GOT3 (cell line): ENCODE measurements around the gene SLC5A5.

Experiments
- DNase-seq: peaks from one replicate; lab custom pipeline; 2025; ENCODE audit warnings: mixed read lengths; lab: John Stamatoyannopoulos, UW

The SLC5A5 gene

DNA sequence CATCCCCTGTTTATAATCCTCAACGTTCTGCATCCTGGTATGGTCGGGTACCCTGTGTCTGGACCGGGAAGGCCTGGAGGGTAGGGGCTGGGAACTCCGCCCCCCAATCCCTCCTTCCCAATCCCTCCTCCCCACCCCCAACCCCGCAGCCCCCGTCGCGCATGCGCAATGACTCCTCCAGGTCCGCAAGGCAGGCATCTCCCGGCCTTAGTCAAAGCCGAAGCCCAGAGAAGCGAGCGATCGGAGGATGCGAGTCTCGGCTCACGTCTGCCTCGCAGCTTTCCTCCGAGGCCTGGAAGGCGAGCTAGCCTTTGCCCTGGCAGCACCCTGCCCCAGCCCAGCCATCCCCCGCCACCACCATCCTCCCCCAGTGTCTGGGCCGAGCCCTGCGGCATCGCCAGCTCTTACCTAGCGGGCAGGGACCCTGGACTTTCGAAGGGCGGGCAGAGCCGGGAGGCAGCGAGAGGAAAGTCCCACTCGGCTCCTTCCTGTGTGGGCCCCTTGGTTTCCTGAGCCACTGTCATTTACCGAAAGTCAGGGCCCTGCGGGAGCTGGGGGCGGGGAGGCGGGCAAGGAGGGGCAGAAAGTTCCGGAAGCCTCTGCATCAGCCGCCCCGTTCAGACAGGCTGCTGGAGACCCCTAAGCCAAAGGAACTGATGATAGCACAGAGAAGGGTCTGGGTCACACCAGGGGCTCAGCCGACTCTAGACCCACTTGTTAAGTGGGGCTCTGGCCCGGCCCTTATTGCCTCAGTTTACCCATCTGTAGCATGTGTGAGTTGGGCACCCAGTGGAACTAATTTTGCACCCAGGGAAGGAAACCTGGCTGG, 24.0 kb upstream of the SLC5A5 start, which contains the start of gene JAK3:
TSS of gene JAK3 (minus strand) at position 445 of the 829 bp plus-strand sequence. CDS start 3,565 bp downstream, outside the sequence.
- no peak for DNase-seq

DNA sequence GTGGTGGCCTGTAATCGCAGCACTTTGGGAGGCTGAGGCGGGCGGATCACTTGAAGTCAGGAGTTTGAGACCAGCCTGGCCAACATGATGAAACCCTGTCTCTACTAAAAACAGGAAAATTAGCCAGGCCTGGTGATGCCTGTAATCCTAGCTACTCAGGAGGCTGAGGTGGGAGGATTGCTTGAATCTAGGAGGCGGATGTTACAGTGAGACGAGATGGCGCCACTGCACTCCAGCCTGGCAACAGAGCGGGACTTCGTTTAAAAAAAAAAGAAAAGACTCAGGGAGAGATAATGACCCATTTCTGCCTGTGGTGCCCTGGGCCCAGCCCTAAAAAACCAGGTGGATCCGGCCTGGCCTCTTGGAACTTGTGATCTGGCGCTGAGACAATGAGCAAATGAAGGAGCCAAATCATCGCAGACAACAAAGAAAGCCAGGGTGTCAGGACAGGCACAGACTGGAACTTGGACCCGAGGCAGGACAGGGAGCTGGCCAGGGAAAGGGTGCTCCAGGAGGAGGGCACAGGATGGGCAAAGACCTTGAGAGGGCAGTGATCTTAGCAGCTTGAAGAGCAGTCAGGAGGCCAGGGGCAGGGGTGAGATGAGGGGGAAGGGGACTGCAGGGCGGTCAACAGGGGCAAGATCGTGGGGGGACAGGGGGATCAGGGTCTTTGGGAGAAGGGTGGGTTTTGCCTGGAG, 23.0 kb upstream of the SLC5A5 start:
- DNase-seq = no peak

DNA sequence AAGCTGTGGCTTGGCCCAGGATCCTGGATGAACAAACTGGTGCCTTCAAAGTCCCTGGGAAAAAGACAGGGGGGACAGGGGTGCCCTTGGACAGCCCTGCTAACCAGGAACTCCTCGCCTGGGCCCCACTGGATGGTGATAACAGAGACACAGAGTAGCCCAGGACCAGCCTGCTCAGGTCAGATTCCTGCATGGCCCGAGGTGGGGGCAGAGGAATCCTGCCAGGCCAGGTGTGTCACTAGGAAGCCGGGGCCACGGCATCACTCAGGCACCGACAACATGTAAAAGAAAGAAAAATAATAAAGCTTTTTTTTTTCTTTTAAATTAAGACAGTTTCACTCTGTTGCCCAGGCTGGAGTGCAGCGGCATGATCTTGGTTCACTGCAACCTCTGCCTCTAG, 17.7 kb upstream of the SLC5A5 start:
- DNase-seq = no peak

DNA sequence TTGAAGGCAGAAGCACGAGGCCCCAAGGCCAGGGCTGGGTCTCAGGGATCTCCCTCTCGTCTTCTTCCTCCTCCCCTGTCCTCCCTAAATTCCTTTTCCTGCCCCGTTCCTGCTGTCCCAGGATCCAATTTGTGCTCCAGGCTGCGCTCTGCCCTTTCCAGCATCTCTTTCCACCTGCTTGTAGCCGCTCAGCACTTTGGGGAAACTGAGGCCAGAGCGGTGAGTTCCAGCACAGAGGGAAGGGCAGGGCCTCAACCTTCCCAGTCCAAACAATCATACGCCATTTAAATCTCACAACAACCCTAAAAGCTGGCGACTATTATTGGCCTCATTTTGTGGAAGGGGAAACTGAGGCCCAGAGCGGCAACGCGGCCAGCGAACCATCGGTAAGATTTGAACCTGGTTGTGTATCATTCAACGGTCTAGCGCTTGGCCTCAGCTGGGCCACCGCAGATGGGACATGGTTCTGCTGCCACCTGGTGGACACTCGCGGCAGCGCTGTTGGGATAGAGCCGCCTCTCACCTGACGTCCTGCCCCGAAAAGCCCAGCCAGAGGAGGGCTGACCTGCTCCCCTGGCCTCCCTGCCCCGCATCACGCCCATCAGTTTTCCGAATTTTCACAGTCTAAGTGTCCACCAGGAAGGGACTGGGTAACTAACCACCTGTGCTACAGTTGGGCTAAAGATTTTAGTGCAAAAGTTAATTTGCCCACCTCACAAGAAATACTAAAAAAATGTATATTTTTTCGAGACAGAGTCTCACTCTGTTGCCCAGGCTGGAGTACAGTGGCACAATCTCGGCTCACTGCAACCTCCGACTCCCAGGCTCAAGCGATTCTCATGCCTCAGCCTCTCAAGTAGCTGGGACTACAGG, 16.2 kb upstream of the SLC5A5 start:
- DNase-seq = peak; percentile 53

DNA sequence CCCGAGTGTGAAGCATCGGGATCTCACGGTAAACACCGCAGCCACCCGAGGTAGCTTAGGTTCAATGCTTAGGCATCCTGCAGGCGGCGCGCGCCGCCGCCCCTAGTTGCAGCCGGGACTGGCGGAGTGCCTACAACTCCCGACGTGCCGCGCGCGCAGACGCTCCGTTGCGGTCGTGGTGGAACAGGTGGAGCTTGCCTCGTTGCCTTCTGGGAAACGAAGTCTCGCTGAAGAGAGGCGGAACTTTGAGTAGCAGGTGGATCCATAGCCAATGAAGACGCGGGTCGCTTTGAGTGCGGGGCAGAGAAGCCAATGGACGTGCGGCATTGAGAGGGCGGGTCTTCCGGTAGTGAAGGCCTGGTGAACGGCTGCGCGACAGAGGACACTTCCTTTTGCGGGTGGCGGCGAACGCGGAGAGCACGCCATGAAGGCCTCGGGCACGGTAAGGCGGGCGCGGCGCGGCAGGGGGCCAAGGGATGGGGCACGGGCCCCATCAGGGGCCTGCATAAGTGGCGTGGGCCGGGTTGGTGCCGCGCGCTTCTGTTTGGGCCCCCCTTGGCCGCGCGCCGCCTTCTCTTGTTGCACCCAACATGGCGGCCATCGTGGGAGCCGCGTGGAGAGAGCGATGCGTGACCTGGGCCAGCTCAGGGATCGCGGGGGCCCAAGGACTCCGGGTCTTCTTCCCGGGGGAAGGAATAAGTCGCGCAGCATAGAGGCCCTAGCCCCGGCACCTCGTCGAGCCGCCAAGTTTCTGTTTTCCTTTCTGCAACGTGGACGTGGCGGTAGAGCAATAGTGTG, 12.0 kb upstream of the SLC5A5 start, which contains the start of gene RPL18A:
TSS of gene RPL18A (plus strand) at position 378 of the 798 bp plus-strand sequence. CDS start at position 425, 47 bp downstream.
- peak; percentile 95 for DNase-seq

DNA sequence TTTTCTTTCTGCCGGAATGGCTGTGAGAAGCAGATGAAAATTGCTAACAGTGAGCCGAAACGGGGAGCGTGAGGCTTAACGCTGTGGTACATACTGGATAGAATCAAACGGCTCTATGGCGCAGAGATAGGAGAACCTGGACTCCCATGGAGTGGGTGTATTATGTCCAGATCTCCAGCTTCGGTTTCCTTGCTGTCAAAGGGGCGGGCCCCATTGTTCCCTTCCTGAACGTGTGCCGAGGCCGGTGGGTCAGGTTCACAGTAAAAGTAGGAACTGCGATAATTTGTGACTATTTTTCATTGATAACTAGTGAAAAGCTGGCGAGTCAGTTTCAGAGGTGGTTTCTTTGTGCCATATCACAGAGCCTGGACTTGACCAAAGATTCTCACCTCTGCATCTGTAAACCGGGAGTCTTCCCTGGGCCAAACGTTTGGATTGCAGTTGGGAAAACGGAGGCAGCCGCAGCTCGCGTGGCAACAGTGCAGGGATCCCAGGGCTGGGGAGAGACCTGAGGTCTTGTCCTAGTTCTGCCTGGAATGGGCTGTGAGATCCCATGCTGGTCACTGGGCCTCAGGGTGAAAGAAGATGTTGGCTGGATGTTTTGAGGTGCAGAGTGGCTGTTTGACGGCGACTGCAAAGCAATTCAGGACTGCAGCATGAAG, 11.3 kb upstream of the SLC5A5 start:
- DNase-seq = no peak

DNA sequence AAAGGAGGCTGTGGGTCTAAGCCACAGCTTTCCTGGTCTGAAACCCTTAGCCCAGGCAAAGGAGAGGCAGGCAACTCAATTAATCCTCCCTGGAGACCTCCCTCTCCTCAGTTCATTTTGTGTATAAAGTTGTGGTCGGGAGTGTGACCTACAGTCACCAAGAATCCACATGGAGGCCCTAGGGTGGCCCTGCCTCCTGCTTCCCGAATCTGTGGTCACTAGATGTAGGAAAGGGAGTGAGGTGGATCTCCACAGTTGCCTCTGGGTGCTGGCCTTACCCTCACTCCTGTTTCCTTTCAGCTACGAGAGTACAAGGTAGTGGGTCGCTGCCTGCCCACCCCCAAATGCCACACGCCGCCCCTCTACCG, 10.8 kb upstream of the SLC5A5 start:
- DNase-seq = no peak

DNA sequence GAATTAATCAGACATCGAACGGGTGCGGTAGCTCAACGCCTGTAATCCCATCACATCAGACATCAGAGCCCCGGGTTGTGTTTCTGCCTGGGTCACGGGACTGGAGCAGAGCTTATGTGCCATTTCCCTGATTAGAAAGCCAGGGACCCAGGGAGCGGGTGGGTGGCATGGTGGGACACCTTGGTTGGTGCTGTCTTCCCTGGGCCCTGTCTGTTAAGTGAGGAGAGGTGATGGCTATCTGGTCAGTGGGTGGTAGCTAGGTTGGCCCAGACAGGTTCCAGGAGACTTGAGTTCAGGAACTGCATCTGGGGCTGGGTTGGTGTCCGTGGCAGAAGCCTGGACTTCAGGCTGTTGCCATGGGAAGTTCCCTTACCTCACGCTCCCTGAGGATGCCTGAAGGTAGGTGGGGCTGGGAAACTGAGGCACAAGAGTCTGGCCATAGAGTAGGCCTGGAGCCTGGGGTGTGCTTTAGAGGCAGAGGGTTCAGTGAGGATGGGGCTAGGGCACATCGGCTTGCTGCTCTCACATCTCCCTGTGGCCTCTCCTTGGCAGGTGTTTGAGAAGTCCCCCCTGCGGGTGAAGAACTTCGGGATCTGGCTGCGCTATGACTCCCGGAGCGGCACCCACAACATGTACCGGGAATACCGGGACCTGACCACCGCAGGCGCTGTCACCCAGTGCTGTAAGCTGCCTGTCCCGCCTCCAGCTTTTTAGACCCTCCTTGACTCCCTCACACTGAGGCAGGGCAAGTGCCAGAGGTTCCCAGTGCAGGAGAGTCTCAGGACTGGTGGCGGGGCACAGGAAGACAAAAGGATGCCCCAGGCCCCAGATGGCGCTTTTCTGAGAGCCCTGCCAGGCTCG, 10.0 kb upstream of the SLC5A5 start:
- DNase-seq = no peak

DNA sequence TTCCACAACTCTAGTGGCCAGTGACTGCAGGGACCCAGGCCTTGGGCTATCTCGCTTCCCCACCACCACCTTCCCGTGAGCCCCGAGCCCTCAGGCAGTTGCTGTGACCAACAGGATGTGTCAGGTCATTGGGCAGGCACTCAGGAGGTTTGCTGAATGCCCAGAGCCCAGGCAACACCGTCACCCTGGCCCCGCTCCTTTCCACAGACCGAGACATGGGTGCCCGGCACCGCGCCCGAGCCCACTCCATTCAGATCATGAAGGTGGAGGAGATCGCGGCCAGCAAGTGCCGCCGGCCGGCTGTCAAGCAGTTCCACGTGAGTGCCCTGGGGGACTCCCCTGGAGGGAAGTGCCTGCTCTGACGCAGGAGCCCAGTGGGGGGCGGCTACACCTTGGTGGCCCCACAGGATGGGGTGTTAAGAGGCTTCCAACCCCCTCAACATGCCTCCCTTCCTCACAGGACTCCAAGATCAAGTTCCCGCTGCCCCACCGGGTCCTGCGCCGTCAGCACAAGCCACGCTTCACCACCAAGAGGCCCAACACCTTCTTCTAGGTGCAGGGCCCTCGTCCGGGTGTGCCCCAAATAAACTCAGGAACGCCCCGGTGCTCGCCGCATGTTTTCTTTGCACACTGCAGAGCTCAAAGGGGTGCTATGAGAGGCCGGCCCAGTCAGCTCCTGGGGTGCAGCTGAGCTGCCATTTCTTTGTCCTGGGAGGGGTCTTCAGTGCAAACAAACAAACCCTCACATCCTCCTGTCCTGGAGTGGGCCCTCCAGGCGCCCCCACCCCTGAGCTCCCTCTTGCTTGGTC, 8.8 kb upstream of the SLC5A5 start:
- DNase-seq = no peak

DNA sequence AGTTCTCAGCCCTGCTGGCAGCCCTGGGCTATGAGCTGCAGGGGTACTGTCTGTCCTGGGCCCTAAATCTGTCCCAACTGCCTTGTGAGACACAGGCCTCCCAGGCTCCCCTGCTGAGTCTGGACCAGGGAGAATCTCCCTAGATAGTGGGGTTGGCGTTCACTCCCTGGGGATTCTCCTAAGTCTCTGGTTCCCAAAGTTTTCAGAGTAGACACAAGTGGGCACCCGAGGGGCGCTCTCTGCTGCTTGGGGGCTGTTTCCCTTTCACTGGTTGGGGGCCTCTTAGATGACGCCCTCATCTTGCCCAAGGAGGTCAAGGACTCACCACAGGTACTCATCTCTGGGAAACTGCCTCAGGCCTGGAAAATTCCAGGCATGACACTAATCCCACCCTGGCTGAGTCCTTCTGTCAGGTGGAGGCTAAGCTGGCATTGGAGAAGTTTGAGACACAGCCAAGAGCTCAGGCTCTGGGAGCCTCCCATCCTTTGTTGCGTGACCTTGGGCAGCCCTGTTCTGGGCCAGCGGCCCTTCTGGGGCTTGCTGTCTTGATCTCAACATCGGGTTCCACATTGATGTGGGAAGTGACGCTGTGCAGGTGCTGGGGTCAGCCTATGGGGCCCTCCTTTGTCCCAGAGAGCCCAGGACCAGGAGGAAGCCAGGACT, 8.1 kb upstream of the SLC5A5 start:
- no peak for DNase-seq

DNA sequence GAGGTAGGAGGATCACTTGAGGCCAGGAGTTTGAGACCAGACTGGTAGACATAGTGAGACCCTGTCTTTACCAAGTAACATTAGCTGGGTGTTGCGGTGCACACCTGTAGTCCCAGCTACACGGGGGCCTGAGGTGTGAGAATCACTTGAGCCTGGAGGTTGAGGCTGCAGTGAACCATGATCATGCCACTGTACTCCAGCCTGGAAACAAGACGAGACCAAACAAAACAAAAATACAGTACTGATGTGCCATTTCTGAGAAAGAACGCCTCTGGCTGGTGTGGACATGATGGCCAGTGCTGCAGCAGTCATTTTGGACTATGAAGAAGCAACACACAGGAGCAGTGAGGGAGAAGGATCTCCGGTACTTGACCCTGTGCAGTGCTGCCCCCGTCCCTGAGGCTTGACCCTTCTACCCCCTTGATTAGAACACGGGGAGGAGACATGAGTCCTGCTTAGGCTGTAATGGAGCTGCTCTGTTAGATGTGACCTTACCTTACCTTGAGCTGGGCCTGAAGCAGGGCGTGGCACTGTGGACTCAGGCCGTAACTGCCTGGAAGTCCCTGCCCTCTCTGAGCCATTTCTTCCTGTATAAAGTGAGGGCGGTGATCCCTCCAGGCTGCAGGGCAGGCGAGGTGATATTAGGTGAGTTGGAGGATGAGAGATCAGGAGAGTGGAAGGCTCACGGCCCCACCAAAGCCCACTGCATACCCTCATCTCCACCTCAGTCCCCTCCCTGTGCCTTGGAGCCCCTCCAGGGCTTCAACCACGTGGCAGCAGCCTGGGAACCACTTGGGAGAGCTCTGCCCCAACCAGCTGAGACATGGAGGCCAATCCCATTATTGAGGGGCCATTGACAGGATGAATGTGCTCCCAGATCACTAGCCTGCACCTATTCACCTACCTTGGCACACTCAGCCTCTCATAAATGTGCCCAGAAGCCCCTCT, 6.1 kb upstream of the SLC5A5 start:
- DNase-seq = no peak

DNA sequence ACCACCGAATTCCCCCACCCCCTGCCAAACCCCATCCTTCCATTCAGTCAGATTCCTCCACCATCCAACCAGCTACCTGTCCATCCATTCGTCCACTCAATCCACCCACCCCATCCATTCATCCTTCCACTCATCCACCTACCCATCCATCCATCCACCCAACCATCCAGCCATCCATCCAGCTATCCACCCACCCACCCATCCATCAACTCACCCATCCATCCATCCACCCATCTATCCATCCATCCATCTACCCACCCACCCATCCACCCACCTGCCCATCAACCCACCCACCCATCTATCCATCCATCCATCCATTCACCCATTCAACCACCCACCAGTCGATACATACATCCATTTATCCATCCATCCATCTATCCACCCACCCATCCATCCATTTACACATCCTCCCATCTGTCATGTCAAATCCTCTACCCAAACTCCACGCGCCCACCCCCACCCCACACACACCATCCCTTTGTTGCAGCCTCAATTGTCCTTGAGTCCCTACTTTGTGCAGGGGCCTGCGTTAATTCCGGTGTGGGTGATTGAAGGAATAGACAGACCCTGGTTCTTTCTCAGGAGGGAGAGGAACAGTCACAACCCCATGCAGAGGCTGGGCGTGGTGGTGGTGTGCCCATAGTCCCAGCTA, 5.3 kb upstream of the SLC5A5 start:
- no peak for DNase-seq

DNA sequence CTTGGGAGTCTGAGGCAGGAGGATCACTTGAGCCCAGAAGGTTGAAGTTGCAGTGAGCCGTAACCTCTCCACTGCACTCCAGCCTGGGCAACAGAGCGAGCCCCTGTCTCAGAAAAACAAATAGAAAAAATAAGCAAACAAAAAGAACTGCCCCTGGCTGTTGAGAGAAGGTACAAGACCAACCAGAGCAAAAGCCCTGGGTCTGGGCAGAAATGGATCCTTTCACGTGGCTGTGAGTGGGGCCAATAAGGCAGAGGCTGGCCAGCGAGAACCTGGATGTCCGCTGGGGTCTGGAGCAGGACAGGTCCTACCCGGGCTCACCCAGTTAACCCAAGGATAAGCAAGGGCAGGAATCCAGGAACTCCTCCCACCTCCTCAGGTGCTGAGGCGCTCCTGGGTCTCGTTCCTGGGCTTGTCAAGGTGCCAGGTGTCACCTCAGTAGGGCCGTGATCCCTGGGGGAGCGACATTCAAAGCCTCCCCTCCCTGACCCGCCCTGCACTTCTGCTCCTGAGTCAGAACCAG, 4.7 kb upstream of the SLC5A5 start:
- DNase-seq = no peak

DNA sequence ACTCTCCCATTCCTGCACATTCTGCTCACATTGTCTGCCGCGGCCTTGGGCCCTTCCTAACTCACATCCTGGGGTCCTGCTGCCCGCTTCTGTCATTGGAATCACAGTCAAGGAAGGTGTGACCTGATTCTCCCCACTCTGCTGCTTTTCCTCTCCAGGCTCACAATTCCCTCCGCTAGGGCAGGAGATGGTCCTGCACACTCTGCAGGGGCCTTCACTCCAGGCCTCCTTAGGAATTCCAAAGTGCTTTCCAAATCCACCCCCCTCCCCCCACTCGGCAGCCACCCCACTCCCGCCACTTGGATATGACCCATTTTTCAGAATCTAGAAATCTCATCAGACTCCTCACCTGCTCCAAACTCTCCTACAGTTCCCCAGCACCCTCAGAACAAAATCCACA, 3.1 kb upstream of the SLC5A5 start:
- no peak for DNase-seq

DNA sequence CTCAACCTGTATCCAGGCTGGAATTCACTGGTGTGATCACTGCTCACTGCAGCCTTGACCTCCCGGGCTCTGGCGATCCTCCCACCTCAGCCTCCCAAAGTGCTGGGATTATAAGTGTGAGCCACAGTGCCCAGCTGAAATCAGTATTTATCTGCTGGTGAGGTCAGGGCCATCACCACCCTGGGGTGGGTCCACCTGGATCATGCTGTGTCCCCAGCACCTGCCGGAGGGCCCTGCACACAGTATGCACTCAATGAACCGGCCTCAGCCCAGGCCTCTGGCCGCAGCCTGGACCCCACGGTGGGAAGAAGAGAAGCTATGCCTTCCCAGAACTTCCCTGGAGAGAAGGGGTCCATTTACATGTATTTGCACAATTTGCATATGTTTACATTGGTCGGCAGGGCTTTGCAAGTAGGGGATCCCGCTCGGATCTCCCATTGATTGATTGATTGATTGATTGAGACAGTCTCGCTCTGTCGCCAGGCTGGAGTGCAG, 2.6 kb upstream of the SLC5A5 start:
- DNase-seq = no peak
